Measurements from ENCODE around the gene SLC35B2. TPM values are rescaled to one million over a fixed set of nuclear protein-coding genes. Genes with fewer than 3 reads are reported as not detected.

The SLC35B2 gene
- total and polyA plus RNA-seq, 2 experiments from 2014 or later, result 14.0 to 30.9 TPM

DNA sequence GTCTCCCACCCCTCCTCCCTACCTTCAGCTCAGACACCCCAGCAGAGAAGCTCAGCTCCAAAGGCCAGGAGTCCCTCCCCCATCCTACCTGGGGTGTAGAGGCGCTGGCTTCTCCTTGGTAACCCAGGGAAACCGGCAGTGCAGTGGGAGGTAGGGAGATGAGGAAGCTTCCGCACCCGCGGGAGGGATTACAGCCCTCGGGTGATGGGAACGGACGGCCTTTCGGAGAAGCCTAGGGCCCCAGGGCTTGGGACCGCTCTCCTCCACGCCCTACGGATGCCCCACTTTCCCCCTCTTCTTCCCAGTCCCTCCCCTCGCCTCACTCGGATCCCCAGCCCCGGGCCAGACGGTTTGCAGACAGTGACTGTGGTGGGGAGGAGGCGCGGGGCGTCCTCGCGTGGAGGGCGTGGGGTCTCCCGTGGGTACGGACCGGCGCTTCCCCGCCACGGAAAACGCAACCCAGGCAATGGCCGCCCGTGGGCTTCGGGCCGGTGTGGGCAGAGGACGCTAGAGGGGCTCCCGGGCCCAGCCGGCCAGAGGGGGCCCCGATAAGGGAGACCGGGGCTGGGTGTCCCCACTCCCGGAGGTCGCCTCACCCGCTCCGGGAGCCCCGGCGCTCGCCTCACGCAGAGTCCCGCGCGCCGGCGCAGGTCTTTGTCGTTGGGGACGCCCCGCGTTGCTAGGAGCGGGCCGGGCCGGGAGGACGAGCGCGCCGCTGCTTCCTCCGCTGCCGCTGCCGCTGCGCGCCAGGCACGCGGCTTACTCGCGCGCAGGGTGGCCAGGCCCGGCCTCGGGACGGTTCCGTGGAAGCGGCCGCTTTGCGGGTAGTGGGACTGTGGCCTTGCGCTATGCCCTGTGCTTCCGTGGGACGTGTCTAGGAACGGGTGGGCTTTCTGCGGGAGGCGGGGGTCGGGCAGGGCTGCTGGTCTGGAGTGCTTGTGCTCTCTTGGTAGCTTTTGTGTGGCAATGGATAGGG, 40.0 kb upstream of the SLC35B2 start:
- Histone ChIP-seq H3K4me2 (peak overlapping the region; percentile 91), H3K27ac (ENCODE audit: low read depth) (no peak overlapping the region), H4K20me1 (replicated peaks; ENCODE audit: insufficient read depth) (0 out of 2 replicates have a peak, but pooled peaks cover 3% of the 10 kb centered on the region), H2AFZ (peak overlapping the region; percentile 66), H3K36me3 (ENCODE audit: insufficient read depth) (no peaks in the 10 kb centered on the region), H3K9me2 (ENCODE audit: insufficient read depth) (no peaks in the 10 kb centered on the region), H3K27me3 (ENCODE audit: insufficient read depth) (peaks cover 31% of the 10 kb centered on the region), H3F3A (replicated peaks; ENCODE audit: low read depth) (peaks cover 15% of the 10 kb centered on the region; the same call in 1 of the 2 replicates), H3K4me1 (ENCODE audit: insufficient read depth) (no peaks in the 10 kb centered on the region; the same call in 1 of the 2 replicates), H3K4me3 (peak overlapping the region; percentile 90), H3K79me2 (replicated peaks; ENCODE audit: insufficient read depth) (no peaks in the 10 kb centered on the region)
- H3K9me3 Mint-ChIP-seq, result no peaks in the 10 kb centered on the region; the same call in 2 of the 3 replicates
- no peak overlapping the region for H3K27ac Mint-ChIP-seq
- H3K36me3 Mint-ChIP-seq (ENCODE audit: low read depth), result peaks cover 31% of the 10 kb centered on the region
- ATAC-seq (peak; percentile 79), DNase-seq (ENCODE audit: low spot score) (peak; percentile 82)
- peaks cover 35% of the 10 kb centered on the region for H3K27me3 Mint-ChIP-seq (ENCODE audit: insufficient read depth, low read depth, poor library complexity)
- peak overlapping the region; percentile 81 for H3K4me3 Mint-ChIP-seq
- TF ChIP-seq, protein P1, sequence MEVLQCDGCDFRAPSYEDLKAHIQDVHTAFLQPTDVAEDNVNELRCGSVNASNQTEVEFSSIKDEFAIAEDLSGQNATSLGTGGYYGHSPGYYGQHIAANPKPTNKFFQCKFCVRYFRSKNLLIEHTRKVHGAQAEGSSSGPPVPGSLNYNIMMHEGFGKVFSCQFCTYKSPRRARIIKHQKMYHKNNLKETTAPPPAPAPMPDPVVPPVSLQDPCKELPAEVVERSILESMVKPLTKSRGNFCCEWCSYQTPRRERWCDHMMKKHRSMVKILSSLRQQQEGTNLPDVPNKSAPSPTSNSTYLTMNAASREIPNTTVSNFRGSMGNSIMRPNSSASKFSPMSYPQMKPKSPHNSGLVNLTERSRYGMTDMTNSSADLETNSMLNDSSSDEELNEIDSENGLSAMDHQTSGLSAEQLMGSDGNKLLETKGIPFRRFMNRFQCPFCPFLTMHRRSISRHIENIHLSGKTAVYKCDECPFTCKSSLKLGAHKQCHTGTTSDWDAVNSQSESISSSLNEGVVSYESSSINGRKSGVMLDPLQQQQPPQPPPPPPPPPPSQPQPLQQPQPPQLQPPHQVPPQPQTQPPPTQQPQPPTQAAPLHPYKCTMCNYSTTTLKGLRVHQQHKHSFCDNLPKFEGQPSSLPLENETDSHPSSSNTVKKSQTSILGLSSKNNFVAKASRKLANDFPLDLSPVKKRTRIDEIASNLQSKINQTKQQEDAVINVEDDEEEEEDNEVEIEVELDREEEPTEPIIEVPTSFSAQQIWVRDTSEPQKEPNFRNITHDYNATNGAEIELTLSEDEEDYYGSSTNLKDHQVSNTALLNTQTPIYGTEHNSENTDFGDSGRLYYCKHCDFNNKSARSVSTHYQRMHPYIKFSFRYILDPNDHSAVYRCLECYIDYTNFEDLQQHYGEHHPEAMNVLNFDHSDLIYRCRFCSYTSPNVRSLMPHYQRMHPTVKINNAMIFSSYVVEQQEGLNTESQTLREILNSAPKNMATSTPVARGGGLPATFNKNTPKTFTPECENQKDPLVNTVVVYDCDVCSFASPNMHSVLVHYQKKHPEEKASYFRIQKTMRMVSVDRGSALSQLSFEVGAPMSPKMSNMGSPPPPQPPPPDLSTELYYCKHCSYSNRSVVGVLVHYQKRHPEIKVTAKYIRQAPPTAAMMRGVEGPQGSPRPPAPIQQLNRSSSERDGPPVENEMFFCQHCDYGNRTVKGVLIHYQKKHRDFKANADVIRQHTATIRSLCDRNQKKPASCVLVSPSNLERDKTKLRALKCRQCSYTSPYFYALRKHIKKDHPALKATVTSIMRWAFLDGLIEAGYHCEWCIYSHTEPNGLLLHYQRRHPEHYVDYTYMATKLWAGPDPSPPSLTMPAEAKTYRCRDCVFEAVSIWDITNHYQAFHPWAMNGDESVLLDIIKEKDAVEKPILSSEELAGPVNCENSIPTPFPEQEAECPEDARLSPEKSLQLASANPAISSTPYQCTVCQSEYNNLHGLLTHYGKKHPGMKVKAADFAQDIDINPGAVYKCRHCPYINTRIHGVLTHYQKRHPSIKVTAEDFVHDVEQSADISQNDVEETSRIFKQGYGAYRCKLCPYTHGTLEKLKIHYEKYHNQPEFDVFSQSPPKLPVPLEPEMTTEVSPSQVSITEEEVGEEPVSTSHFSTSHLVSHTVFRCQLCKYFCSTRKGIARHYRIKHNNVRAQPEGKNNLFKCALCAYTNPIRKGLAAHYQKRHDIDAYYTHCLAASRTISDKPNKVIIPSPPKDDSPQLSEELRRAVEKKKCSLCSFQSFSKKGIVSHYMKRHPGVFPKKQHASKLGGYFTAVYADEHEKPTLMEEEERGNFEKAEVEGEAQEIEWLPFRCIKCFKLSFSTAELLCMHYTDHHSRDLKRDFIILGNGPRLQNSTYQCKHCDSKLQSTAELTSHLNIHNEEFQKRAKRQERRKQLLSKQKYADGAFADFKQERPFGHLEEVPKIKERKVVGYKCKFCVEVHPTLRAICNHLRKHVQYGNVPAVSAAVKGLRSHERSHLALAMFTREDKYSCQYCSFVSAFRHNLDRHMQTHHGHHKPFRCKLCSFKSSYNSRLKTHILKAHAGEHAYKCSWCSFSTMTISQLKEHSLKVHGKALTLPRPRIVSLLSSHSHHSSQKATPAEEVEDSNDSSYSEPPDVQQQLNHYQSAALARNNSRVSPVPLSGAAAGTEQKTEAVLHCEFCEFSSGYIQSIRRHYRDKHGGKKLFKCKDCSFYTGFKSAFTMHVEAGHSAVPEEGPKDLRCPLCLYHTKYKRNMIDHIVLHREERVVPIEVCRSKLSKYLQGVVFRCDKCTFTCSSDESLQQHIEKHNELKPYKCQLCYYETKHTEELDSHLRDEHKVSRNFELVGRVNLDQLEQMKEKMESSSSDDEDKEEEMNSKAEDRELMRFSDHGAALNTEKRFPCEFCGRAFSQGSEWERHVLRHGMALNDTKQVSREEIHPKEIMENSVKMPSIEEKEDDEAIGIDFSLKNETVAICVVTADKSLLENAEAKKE (CRISPR knock-in tag; IDR thresholded peaks at IDR 0.05), result no peak
- TF ChIP-seq, protein P2, sequence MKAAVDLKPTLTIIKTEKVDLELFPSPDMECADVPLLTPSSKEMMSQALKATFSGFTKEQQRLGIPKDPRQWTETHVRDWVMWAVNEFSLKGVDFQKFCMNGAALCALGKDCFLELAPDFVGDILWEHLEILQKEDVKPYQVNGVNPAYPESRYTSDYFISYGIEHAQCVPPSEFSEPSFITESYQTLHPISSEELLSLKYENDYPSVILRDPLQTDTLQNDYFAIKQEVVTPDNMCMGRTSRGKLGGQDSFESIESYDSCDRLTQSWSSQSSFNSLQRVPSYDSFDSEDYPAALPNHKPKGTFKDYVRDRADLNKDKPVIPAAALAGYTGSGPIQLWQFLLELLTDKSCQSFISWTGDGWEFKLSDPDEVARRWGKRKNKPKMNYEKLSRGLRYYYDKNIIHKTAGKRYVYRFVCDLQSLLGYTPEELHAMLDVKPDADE (IDR thresholded peaks at IDR 0.05), result 0 out of 2 replicates have a peak, but pooled peaks have one; percentile 15
- no peak for TF ChIP-seq ZNF331 (CRISPR knock-in tag; IDR thresholded peaks at IDR 0.05; ENCODE audit: low read depth)
- TF ChIP-seq, protein P3, sequence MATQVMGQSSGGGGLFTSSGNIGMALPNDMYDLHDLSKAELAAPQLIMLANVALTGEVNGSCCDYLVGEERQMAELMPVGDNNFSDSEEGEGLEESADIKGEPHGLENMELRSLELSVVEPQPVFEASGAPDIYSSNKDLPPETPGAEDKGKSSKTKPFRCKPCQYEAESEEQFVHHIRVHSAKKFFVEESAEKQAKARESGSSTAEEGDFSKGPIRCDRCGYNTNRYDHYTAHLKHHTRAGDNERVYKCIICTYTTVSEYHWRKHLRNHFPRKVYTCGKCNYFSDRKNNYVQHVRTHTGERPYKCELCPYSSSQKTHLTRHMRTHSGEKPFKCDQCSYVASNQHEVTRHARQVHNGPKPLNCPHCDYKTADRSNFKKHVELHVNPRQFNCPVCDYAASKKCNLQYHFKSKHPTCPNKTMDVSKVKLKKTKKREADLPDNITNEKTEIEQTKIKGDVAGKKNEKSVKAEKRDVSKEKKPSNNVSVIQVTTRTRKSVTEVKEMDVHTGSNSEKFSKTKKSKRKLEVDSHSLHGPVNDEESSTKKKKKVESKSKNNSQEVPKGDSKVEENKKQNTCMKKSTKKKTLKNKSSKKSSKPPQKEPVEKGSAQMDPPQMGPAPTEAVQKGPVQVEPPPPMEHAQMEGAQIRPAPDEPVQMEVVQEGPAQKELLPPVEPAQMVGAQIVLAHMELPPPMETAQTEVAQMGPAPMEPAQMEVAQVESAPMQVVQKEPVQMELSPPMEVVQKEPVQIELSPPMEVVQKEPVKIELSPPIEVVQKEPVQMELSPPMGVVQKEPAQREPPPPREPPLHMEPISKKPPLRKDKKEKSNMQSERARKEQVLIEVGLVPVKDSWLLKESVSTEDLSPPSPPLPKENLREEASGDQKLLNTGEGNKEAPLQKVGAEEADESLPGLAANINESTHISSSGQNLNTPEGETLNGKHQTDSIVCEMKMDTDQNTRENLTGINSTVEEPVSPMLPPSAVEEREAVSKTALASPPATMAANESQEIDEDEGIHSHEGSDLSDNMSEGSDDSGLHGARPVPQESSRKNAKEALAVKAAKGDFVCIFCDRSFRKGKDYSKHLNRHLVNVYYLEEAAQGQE (IDR thresholded peaks at IDR 0.05; ENCODE audit: unreplicated experiment), result no peak
- TF ChIP-seq EZH2phosphoT487 (IDR thresholded peaks at IDR 0.05; ENCODE audit: unreplicated experiment), result no peak
- TF ChIP-seq EZH2 (IDR thresholded peaks at IDR 0.05; ENCODE audit: low read depth, unreplicated experiment), result no peak
- TF ChIP-seq, protein P4, sequence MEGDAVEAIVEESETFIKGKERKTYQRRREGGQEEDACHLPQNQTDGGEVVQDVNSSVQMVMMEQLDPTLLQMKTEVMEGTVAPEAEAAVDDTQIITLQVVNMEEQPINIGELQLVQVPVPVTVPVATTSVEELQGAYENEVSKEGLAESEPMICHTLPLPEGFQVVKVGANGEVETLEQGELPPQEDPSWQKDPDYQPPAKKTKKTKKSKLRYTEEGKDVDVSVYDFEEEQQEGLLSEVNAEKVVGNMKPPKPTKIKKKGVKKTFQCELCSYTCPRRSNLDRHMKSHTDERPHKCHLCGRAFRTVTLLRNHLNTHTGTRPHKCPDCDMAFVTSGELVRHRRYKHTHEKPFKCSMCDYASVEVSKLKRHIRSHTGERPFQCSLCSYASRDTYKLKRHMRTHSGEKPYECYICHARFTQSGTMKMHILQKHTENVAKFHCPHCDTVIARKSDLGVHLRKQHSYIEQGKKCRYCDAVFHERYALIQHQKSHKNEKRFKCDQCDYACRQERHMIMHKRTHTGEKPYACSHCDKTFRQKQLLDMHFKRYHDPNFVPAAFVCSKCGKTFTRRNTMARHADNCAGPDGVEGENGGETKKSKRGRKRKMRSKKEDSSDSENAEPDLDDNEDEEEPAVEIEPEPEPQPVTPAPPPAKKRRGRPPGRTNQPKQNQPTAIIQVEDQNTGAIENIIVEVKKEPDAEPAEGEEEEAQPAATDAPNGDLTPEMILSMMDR (conservative IDR thresholded peaks at IDR 0.05; ENCODE audit: low read depth in 2 of 2), result no peak
- no peak for TF ChIP-seq NANOG (IDR thresholded peaks at IDR 0.05; ENCODE audit: borderline replicate concordance)
- peak; percentile 62 for TF ChIP-seq POLR2AphosphoS5 (IDR thresholded peaks at IDR 0.05; ENCODE audit: low read depth)
- TF ChIP-seq CREB1 (CRISPR knock-in tag; IDR thresholded peaks at IDR 0.05; ENCODE audit: low read depth), result peak; percentile 85
- TF ChIP-seq STAT1 (IDR thresholded peaks at IDR 0.05; ENCODE audit: unreplicated experiment), result no peak
- TF ChIP-seq ZNF114 (CRISPR knock-in tag; IDR thresholded peaks at IDR 0.05), result no peak
- TF ChIP-seq JUNB (IDR thresholded peaks at IDR 0.05; ENCODE audit: unreplicated experiment), result no peak
- peaks cover 13% of the 10 kb centered on the region for H3K4me1 Mint-ChIP-seq

All from GM23338 (cell line).